GM23338 (cell line): ENCODE data around the gene E2F3. TPM values are rescaled to one million over a fixed set of nuclear protein-coding genes. Genes with fewer than 3 reads are reported as not detected.

ENCODE experiments used
- ATAC-seq: fragments of 200-7000 bp; cut with Tn5 transposase; 3 replicates; pipeline ENCODE4 v1.9.1; 2020
- DNase-seq: peaks from one replicate; pipeline ENCODE4 v3.0.0-alpha.2; 2015; ENCODE audit warnings: low spot score
- H2AFZ ChIP-seq: fragments of 200-600 bp; sonication (generic); 2 replicates; pipeline ENCODE4 v1.8.0; 2016; ENCODE audit warnings: antibody characterized with exemption, mild to moderate bottlenecking, moderate library complexity
- H3F3A ChIP-seq: fragments of 200-600 bp; sonication (generic); replicated peaks from 2 replicates; pipeline ENCODE4 v1.8.0; 2017; ENCODE audit warnings: antibody characterized with exemption, mixed run types, low read depth
- H3K27ac ChIP-seq: fragments of 200-600 bp; sonication (generic); 2 replicates; pipeline ENCODE4 v1.6.1; 2016; ENCODE audit warnings: low read depth
- H3K27me3 ChIP-seq: fragments of 200-600 bp; sonication (generic); 2 replicates; pipeline ENCODE4 v1.8.0; 2016; ENCODE audit warnings: mild to moderate bottlenecking, mixed run types, moderate library complexity; ENCODE audit not compliant: insufficient read depth
- H3K36me3 ChIP-seq: fragments of 200-600 bp; sonication (generic); 2 replicates; pipeline ENCODE4 v1.8.0; 2016; ENCODE audit warnings: mild to moderate bottlenecking; ENCODE audit not compliant: insufficient read depth
- H3K4me1 ChIP-seq: fragments of 200-600 bp; sonication (generic); 2 replicates; pipeline ENCODE4 v1.8.0; 2016; ENCODE audit warnings: mild to moderate bottlenecking, moderate library complexity; ENCODE audit not compliant: insufficient read depth
- H3K4me2 ChIP-seq: fragments of 200-600 bp; sonication (generic); 2 replicates; pipeline ENCODE4 v1.7.1; 2017; ENCODE audit warnings: mixed run types
- H3K4me3 ChIP-seq: fragments of 200-600 bp; sonication (generic); 2 replicates; pipeline ENCODE4 v1.6.1; 2016; ENCODE audit warnings: mixed run types
- H3K79me2 ChIP-seq: fragments of 200-600 bp; sonication (generic); replicated peaks from 2 replicates; pipeline ENCODE4 v1.8.0; 2017; ENCODE audit warnings: mild to moderate bottlenecking; ENCODE audit not compliant: insufficient read depth
- H3K9me2 ChIP-seq: fragments of 200-600 bp; sonication (generic); 2 replicates; pipeline ENCODE4 v1.8.0; 2017; ENCODE audit not compliant: insufficient read depth
- H4K20me1 ChIP-seq: fragments of 200-600 bp; sonication (generic); replicated peaks from 2 replicates; pipeline ENCODE4 v1.8.0; 2017; ENCODE audit warnings: mild to moderate bottlenecking; ENCODE audit not compliant: insufficient read depth
- H3K27ac Mint-ChIP-seq: 2 replicates; pipeline ENCODE4 v1.8.0; 2020; ENCODE audit warnings: inconsistent platforms, mild to moderate bottlenecking, moderate library complexity, mixed read lengths
- H3K27me3 Mint-ChIP-seq: 3 replicates; pipeline ENCODE4 v1.8.0; 2022; ENCODE audit warnings: low read depth, mild to moderate bottlenecking, moderate library complexity, mixed read lengths, inconsistent platforms; ENCODE audit not compliant: insufficient read depth, poor library complexity
- H3K36me3 Mint-ChIP-seq: 3 replicates; pipeline ENCODE4 v1.8.0; 2021; ENCODE audit warnings: low read depth, mild to moderate bottlenecking, inconsistent platforms, moderate library complexity, mixed read lengths
- H3K4me1 Mint-ChIP-seq: 3 replicates; pipeline ENCODE4 v1.8.0; 2020; ENCODE audit warnings: mild to moderate bottlenecking, inconsistent platforms, mixed read lengths
- H3K4me3 Mint-ChIP-seq: 3 replicates; pipeline ENCODE4 v1.8.0; 2021; ENCODE audit warnings: moderate library complexity, mild to moderate bottlenecking, inconsistent platforms, mixed read lengths
- H3K9me3 Mint-ChIP-seq: 3 replicates; pipeline ENCODE4 v1.8.0; 2020; ENCODE audit warnings: moderate library complexity, mild to moderate bottlenecking, inconsistent platforms, mixed read lengths
- CTCF ChIP-seq, 2 experiments: fragments of 200-600 bp in 1 of 2; sonication (generic) in 1 of 2; conservative IDR thresholded peaks; 2 replicates each; pipeline versions ENCODE4 v1.5.1 to v1.6.1; 2016 to 2017; ENCODE audit warnings: antibody characterized with exemption in 2 of 2, low read depth in 2 of 2, mild to moderate bottlenecking in 2 of 2, moderate library complexity in 1 of 2
- EZH2 ChIP-seq: fragments of 200-600 bp; sonication (generic); IDR thresholded peaks from one replicate; pipeline ENCODE4 v1.8.0; 2017; ENCODE audit warnings: antibody characterized with exemption, mild to moderate bottlenecking, low read depth; ENCODE audit not compliant: unreplicated experiment
- EZH2phosphoT487 ChIP-seq: fragments of 200-600 bp; sonication (generic); IDR thresholded peaks from one replicate; pipeline ENCODE4 v1.8.1; 2018; ENCODE audit warnings: antibody characterized with exemption; ENCODE audit not compliant: unreplicated experiment
- JUNB ChIP-seq: IDR thresholded peaks from one replicate; pipeline ENCODE4 v1.6.1; 2016; ENCODE audit warnings: antibody characterized with exemption; ENCODE audit not compliant: unreplicated experiment
- NANOG ChIP-seq: IDR thresholded peaks from 2 replicates; pipeline ENCODE4 v1.6.1; 2016; ENCODE audit warnings: antibody characterized with exemption, borderline replicate concordance
- POLR2AphosphoS5 ChIP-seq: IDR thresholded peaks from 2 replicates; pipeline ENCODE4 v1.6.1; 2016; ENCODE audit warnings: antibody characterized with exemption, low read depth
- REST ChIP-seq: IDR thresholded peaks from one replicate; pipeline ENCODE4 v1.6.1; 2018; ENCODE audit warnings: antibody characterized with exemption; ENCODE audit not compliant: unreplicated experiment
- STAT1 ChIP-seq: IDR thresholded peaks from one replicate; pipeline ENCODE4 v1.6.1; 2016; ENCODE audit warnings: antibody characterized with exemption; ENCODE audit not compliant: unreplicated experiment
- ZNF331 ChIP-seq: fragments of 250-450 bp; sonication (Bioruptor Pico); IDR thresholded peaks from 2 replicates; pipeline ENCODE4 v1.5.0; 2020; ENCODE audit warnings: low read depth, mild to moderate bottlenecking, moderate library complexity
- polyA plus RNA-seq: library from polyadenylated mRNA; unstranded; fragments of >200 nt; fragmentation: Nextera tagmentation; extraction: Ambion mirVana; gene quantifications from 2 replicates; pipeline ENCODE4 v1.2.1, GENCODE V29; 2016
- total RNA-seq: library from RNA; depleted of rRNA; stranded (reverse); fragments of >200 nt; shearing (Covaris generic); gene quantifications from 2 replicates; pipeline ENCODE4 v1.2.3, GENCODE V29; 2014

E2F3 gene
- total and polyA plus RNA-seq, 2 experiments from 2014 or later: 27.2 to 33.5 TPM

GRCh38 chr6:20353134-20353533, 48.5 kb upstream of the E2F3 start (continued):
- TF ChIP-seq EZH2phosphoT487 (no peak), EZH2 (no peak), ZNF331 (CRISPR knock-in tag) (no peak), REST (no peak), NANOG (no peak), CTCF (conservative IDR thresholded peaks at IDR 0.05; ENCODE audit: low read depth in 2 of 2) (no peak)

- Mint-ChIP-seq H3K36me3 (no peaks in the 10 kb centered on the region), H3K27ac (no peak overlapping the region), H3K9me3 (no peaks in the 10 kb centered on the region), H3K4me1 (no peaks in the 10 kb centered on the region), H3K27me3 (peaks cover 6% of the 10 kb centered on the region), H3K4me3 (no peak overlapping the region)
- Histone ChIP-seq H3K36me3 (no peaks in the 10 kb centered on the region), H4K20me1 (no peaks in the 10 kb centered on the region), H3K9me2 (peaks cover 2% of the 10 kb centered on the region; the same call in 1 of the 2 replicates), H3K4me3 (no peak overlapping the region), H3K4me1 (no peaks in the 10 kb centered on the region), H3F3A (no peaks in the 10 kb centered on the region), H3K27me3 (no peaks in the 10 kb centered on the region), H3K79me2 (no peaks in the 10 kb centered on the region), H2AFZ (no peak overlapping the region), H3K27ac (no peak overlapping the region), H3K4me2 (no peak overlapping the region)
- no peak for TF ChIP-seq EZH2phosphoT487
- no peak for TF ChIP-seq NANOG
- no peak for TF ChIP-seq EZH2
- no peak for TF ChIP-seq ZNF331 (CRISPR knock-in tag)
- TF ChIP-seq JUNB: no peak
- no peak for TF ChIP-seq STAT1
- TF ChIP-seq POLR2AphosphoS5: no peak
- ATAC-seq (no peak), DNase-seq (no peak)
These were observed 47.3 kb upstream of the E2F3 start for GRCh38 chr6:20354366-20354765.
